GM19193 (cell line): ENCODE results near the gene CNN3.
A peak's percentile ranks its signal among the peaks of the same experiment; 100 is the strongest.

ENCODE experiments used
- POLR2A ChIP-seq: IDR thresholded peaks from 4 replicates; pipeline ENCODE4 v1.6.1; 2011; ENCODE audit not compliant: insufficient read depth, insufficient read length; ENCODE audit errors: extremely low read depth

Gene CNN3

GRCh38 chr1:94926915-94927404, at the start of gene CNN3:
CNN3 (minus strand) TSS chr1:94927110; CDS start chr1:94926894, 216 bp downstream.
- TF ChIP-seq POLR2A = peak; percentile 79

DNA sequence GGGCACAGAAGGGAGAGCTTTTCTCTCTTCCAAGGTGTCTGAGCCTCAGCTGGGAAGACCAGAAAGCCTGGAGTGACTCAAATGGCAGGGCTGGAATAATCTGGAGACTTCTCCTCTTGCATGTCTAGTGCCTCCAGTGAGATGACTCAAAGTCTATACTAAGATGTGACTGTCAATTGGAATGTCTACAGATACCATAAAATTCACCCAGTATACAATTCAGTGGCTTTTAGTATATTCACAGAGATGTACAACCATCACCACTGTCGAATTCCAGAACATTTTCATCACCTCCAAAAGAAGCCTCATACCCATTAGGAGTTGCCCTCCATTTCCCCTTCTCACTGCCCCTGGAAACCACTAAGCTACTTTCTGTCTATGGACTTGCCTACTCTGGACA, 47.9 kb upstream of the CNN3 start:
- TF ChIP-seq POLR2A = no peak

- TF ChIP-seq POLR2A = no peak
Observed at GRCh38 chr1:94974241-94974640, 47.3 kb upstream of the CNN3 start.

DNA sequence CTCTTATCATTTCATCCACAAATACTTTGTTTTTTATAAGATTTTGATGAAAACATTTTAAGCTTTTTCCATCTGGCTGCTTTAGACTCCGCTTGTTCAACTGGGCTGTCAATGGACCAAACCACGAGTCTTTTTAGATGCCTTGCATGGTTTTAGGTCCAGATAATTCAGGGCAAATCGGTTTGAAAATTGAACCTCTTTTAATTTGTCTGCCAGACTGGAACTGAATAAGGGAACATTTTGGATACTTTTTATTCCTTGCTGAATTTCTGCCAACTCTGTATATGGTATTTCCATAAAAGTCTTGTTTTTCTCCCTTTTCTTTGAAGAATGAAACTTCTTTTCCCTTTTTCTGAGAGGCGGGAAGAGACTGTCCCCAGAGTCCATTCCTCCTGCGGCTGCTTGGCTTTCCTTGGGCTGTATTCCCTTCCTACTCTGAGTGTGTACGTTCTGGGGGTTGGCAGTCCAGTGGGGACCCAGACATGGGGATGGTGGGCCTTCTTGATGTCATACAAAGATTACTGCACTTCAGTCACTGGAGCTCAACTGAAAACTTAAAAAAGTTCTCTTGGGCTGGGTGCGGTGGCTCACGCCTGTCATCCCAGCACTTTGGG, 46.5 kb upstream of the CNN3 start:
- TF ChIP-seq POLR2A = no peak

DNA sequence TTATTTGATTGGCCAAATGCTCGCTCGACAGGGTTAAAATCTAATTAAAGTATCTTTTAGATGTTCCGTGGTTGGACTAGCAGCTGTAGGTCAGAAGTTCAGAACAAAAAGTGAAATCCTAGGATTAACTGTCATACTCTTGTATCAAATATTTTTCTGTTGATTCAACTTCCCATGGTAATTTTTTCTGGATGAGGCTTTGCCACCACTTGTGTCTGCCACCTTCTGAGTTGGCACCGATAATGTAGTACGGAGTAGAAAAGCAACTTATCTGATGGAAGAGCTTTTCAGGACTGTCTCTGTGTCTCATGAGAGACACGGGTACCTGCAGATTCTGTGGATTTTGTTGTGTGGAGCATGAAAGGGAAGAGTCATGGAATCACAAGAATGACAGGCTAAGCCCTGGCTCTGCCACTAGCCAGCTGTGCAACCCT, 44.6 kb upstream of the CNN3 start:
- TF ChIP-seq POLR2A = no peak

DNA sequence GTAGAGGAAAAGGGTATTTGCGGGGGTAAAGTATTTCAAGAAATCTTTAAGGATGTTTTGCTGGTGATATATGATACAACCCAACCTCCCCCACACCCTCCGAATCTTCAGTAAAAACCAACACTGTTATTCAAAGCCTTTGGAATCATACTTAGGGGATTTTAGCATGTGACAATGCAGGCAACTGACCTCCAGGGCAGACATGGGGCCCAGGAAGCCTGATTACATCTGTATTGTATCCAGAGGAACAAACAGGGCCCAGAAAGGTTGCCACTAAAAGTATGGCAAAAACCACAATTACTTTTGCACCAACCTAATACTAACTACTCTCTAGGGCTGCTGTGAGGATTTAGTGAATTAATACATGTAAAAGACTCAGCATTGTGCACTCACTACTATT, 43.9 kb upstream of the CNN3 start:
- TF ChIP-seq POLR2A = no peak

DNA sequence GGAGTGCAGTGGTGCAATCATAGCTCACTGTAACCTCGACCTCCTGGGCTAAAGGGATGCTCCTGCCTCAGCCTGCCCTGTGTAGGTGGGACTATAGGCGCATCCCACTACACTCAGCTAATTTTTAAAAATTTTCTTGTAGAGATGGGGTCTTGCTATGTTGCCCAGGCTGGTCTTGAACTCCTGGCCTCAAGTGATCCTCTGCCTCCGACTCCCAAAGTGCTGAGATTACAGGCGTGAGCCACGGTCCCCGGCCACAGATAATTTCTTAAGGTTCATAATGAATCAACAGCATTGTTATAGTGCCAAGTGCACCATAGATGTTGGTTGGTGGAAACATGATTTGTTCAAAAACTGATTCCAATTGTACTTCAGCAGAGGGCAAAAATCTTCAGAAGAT, 42.2 kb upstream of the CNN3 start:
- TF ChIP-seq POLR2A = no peak

DNA sequence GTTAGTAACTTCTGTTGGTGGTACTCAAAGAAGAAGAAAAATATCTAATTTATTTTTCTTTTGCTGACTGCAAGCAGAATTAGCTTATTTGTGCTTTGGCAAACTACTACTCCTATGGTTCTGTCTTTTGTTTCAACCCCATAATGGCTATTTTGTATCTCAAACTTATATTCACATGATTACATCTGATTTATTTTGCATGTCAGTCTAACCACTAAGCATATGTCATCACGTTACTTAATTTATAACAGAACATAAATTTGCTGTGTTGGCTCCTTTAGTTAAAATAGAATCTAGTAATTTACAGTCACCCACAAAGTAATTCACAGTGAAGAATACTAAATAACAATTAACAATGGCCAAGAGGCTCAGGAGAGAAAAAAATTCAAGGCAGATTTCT, 39.1 kb upstream of the CNN3 start:
- TF ChIP-seq POLR2A = no peak

DNA sequence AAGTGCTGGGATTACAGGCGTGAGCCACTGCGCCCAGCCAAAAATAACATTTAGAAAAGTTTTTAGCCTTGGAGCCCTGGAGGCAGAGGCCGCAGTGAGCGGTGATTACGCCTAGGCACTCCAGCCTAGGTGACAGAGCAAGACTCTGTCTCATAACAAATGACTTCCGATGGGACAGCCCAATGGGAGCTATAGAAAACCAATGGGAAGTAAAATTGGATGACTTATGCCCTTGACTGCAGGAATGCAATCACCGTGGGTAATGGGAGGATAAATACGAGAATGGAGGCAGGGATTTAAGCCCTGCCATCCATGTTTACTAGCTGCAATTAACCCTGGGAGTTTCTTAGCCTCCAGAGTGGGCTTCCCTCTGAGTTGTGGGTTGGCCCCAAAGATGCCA, 37.0 kb upstream of the CNN3 start:
- TF ChIP-seq POLR2A = no peak

- peak; percentile 18 for TF ChIP-seq POLR2A
Observed at GRCh38 chr1:94962409-94963265, 35.7 kb upstream of the CNN3 start.

- no peak for TF ChIP-seq POLR2A
Observed at GRCh38 chr1:94961988-94962387, 35.1 kb upstream of the CNN3 start.

DNA sequence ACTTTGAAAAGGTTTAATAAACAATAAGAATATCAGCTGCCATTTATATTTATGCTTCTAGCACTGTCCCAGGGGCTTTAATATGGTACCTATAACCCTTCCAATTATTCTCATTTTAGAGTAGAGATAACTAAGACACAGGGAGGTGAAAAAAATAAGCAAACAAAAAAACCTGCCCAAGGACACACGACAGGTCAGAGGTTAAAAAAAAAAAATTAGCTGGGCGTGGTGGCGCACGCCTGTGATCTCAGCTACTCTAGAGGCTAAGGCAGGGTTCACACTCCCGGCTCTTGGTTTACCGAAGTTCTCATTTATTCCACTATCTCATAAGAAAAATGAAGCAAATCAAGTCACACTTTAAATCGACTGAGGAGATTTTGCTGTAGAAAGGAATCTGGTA, 34.7 kb upstream of the CNN3 start:
- no peak for TF ChIP-seq POLR2A

DNA sequence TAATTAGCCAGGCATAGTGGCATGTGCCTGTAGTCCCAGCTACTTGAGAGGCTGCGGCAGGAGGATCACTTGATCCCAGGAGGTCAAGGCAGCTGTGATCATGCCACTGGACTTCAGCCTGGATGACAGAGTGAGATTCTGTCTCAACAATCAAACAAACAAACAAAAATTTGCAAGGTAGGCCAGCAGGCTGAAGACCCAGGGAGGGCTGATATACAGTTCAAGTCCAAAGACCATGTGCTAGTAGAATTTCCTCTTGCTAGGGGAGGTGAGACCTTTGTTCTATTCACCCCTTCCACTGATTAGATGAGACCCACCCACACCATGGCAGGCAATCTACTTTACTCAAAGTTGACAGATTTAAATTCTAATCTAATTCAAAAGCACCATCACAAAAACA, 31.2 kb upstream of the CNN3 start:
- no peak for TF ChIP-seq POLR2A

DNA sequence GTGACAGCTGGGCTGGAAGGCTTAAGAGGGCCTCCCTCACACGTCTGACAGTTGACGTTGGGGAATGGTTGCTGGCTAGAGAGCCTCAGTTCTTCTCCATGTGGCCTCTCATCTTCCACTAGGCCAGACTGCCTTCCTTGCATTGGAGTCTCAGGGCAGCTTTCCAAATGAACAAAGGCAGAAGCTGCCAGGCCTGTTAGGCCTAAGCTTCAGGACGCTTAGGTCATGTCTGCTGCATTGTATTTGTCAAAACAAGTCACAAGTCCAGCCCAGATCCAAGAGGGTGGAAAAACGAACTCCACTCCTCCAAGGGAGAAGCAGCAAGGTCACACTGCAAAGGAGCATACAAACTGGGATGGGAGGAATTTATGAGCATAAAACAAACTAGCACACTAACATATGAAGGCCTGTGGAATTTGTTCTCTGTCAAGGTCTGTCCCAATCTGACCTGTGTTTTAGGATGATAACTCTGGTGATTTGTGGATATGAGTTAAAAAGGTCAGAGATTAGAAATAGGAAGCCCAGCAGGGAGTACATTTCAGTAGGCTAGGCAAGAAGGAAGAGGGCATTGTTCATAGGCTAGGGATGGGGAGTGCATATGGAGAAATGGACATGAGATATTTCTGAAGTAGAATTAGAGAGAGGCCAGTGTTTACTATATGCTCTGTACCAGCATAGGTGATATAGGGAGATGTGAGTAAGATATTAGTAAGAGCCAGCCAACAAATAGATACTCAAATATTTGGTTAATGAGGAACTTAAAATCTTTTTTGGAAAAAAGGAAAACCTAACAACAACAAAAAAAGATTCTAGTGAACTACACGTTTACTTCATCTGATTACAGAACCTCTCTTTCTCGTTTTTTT, 29.1 kb upstream of the CNN3 start:
- TF ChIP-seq POLR2A = no peak
